ENCODE results near the gene DCP1A.
"Not testable (repeated sequence)": the region's sequence is repeated elsewhere in the genome, so short reads cannot be mapped to it uniquely, and the experiment has no call there.

DCP1A gene

DNA sequence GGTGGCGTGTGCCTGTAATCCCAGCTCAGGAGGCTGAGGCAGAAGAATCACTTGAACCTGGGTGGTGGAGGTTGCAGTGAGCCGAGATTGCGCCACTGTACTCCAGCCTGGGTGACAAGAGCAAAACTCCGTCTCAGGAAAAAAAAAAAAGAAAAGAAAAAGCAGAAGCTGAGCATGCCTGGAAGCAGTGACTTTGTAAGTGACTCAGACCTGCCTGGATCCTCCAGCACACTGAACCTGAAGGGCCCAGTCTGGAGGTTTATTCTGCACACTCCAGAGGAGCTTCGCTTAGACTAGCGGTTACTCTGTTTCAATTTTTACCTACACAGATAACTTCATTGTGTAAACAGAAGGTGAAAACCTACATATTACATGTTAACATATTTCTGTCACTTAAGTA, 19.4 kb downstream of the DCP1A start:
- not testable (repeated sequence) for DNase-seq

DNA sequence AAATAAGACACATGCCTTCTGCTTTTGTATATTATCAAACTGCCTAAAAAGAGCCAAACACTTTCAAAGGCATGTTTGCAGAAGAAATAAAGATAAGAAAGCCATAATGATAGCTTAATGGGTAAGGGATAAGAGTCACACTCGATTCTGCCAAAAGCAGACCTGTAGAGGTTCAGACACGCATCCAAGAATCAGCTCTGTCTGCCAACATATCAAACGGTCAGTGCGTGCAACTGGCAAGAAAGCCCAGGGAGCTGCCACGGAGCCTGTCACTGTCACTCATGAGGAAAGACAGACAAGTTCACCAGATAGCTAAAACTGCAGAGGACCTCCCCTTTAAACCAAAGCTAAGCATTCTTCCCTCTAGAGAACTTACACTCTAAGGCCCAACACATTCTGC, 23.2 kb downstream of the DCP1A start:
- no peak for DNase-seq

DNA sequence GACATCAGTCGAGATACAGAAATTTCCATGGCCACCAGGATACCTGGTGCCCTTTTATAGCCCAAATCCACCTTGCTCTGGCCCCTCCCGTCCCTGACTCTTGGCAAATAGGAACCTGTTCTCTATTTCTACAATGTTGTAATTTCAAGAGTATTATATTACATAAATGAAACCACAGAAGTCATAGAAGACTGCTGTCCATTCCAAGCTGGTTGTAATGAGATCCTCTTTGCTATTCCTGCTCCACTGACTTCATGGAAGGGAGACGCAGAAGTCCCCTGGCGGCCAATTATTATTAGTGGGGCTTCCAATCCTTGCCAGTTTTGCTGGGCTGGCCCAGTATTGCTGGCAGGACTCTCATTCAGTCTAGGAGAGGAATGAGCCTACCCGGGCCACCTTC, 26.6 kb downstream of the DCP1A start:
- DNase-seq, result no peak

DNA sequence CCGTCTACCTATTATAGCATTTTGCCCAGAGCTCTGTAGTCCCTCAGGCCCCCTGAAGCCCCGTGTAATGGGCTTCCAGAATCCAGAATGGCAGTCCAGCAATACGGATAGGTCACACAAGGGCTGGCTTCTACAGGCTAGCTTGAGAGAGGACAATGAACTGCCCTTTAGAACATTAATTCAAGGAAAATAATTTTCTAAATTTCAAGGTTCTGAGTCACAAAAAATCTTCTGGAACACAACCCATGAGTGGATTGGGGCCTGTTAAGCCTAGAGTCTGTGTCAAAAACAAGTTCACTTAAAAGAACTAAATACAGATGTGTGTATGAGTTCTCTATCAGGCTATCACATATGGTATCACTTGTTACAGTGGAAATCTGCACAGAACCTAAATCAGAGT, 28.8 kb downstream of the DCP1A start:
- no peak for DNase-seq

DNA sequence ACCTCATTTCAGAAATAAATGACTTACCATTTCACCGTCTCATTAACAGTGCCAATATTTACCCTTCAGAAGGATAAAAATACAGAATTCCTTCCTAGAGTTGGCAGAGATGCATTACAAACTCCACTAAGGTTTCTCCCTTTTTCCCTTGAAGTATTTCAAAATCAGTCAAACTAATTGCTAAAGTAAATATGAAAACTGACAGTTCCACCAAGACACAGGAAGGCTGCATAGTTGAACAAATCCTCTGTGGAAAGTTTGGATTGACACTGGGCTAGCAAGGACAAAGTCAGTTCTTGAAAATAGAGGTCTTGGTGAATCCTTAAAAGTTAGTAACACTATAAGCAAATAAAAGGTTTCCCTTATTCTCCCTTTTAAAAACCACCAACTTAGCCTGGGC, 34.5 kb downstream of the DCP1A start:
- DNase-seq, result no peak

DNA sequence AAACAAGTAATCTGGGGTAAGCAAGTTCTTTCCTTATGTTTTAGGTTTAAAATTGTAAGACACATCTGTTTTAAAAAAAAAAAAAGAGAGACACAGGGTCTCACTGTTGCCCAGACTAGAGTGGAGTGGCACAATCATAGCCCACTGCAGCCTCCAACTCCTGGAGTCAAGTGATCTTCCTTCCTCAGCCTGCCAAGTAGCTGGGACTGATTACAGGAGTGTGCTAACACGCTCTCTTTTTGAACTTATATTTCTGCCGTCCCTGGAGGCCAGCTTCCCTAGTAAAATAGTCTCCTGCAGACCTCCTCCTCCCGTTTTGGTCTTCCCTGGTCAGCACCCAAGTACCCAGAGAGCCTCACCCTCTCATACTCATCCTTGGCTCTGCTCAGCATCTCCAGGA, 35.5 kb downstream of the DCP1A start:
- DNase-seq, result no peak

DNA sequence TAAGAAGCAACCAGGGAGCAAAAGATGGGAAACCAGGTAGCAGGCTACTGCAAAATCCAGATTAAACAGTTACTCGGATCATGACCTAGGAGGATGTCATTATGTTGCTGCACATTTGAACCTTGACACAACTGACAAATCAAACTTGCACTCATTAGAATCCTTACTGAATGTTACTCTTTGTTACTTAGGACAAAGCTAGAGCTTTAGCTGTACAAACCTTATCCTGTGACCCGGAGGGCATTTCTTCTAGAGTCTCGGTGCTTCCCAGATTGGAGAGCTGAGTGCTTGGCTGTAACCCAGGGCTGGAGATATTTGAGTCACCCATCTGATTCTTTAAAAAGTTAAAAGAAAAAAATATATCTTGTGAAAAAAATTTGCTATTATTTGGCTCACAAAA, 43.4 kb downstream of the DCP1A start:
- DNase-seq, result no peak

DNA sequence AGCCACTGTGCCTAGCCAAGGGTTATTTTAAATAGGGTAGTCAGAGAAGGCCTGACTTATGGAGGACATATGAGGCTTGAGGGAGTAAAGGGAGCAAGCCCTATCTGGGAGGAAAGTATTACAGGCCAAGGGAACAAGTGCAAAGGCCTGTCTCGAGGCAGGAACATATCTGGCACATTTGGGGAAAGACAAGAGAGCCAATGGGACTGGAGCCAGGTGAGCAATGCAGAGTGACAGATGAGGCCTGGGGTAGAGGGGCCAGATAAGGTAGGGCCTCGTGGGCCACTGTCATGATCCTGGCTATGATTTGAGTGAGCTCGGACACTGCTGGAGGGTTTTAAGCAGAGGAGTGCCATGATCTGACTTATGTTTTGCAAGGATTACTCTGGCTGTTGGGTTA, 43.8 kb downstream of the DCP1A start:
- no peak for DNase-seq

DNA sequence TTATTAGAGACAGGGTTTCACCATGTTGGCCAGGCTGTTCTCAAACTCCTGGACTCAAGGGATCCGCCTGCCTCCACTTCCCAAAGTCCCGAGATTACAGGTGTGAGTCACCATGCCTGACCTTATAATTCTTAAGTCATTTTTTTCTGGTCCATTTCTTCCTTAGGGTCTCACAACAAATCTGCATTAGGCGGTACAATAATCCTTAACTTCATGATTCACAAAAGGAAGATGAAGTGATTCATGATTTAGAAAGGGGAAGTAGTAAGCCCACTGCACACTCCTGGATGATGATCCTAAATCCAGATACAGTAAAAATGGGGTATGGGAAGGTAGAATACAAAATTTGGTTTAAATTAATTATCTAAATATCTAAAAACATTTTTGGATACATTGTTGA, 46.5 kb downstream of the DCP1A start:
- DNase-seq, result no peak

DNA sequence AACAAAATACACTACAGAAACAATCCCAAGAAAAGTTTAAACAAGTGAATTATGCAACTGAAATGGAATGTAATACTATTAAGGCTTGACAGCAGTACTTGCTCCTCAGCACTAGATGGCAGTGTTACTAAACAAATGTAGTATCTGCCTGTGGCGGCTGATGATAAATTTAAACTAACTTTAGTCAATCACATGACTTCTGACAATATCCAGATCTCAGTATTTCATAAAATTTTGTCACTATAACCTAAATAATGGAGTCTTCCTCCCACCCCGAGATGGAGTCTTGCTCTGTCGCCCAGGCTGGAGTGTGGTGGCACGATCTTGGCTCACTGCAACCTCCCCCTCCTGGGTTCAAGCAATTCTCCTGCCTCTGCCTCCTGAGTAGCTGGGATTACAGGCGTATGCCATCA, 47.7 kb downstream of the DCP1A start:
- not testable (repeated sequence) for DNase-seq

DNA sequence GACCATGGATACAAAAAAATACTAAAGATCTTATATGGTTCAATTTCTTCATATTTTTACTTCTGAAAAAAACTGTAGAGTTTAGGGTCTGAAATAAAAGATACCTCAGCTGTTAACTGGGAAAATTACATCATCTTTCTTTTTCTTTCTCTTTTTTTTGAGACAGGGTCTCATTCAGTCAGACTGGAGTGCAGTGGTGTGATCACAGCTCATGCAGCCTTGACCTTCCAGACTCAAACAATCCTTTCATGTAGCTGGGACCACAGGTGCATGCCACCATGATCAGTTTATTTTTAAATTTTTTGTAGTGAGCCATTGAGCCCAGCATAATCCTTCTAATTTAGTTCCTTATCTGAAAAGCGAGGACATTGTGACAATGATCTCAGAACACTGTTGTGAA, 51.9 kb downstream of the DCP1A start:
- no peak for DNase-seq

DNA sequence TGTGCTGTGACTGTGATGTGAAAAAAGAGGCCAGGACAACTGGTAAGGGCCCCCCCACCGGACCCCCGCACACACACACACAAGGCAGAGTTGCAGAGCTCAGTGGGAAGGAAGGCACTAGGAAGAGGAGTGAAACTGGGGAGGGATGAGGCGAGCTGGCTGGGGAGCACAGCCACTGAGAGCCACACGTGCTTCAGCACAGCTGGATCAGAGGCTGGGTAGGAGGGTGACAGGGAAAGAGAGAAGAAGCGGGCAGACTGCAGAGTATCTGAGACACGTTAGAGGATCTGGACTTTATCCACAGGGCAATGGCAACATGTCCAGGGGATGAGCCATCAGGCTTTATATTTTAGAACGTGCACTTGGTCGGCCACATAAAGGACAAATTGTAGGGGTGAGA, 53.5 kb downstream of the DCP1A start:
- DNase-seq, result no peak

DNA sequence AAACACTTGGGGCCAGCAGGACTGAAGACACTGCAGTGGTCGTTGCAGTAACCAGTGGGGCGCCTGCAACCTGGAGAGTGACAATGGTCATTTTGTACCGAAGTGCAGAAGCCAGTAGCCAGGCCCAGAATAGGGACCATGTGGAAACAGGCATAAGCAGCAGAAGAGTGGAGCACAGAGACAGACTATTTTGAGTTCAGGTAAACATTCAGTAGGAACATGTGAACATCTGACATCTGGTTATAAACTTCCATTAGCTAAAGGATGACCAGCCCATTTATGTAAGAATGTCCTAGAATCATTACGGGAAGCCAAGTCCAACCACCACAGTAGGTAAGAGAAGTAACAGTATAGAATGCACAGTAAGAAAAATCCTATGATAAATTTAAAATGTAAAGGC, 59.1 kb downstream of the DCP1A start:
- DNase-seq, result no peak

DNA sequence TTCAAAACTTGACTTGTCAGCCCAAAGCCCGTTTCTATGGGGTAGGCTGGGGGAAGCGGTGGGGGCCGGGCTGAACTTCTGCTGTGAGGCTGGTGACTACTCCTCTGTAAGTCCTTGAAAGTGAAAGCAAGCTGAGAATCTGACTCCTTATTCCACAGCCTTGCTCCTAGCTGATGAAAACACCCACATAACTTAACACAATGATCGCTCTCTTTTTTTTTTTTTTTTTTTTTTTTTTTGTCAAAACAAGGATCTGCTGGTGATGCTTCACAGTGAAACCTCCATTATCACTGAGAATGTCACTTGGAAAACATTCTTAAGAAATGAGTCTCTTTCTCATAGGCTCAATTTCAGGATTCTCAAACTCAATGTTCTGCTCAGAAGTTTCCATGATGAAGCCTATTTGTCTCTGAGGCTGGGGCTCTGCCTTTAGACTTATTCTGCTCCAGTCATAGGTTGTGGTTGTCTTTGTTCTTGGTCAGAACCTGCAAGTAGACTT, 60.2 kb downstream of the DCP1A start:
- DNase-seq, result no peak

DNA sequence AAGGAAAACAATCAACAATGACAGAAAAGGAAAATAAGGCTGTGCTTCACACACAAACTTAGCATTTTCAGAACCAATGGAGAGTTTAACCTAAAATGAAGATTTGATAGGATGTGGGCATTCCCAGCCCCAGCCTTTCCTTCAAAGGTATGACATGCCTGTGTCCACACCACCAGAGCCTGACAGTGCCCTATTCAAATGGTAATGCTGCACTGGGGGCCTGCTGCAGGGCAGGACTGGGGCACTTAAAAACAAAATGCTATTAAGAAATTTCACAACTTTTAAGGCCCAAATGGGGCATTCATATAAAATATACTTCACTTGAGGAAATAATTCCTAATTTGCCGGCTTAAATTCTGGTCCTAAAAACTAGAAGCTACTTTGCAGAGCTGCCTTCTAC, 60.6 kb downstream of the DCP1A start:
- DNase-seq, result no peak

DNA sequence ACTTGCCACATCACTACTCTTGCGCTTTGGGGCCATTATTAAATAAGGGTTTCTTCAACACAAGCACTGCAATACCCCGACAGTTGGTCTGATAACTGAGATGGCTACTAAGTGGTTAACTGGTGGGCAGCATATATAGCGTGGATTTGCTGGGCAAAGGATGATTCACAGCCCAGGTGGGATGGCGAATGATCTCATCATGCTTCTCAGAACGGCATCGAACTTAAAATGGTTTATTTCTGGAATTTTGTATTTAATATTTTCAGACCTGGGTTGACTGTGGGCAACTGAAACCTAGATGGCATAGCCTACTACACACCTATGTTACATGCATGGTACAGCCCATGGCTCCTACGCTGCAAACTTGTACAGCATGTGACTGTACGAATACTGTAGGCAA, 64.8 kb downstream of the DCP1A start:
- DNase-seq, result no peak

DNA sequence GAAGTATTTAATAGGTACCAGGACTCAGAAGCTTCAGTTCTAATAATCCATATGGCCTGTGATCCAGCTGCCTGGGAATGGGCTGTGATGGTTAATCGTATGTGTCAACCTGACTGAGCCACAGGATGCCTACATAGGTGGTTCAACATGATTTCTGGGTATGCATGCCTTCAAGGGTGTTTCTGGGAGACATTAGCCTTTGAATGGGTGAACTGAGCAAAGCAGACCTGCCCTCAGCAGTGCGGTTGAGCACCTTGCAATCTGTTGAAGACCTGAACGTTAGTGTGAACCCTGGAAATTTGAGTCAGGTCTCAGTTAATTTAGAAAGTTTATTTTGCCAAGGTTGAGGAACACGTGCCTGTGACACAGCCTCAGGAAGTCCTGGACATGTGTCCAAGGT, 68.7 kb downstream of the DCP1A start:
- DNase-seq, result no peak

DNA sequence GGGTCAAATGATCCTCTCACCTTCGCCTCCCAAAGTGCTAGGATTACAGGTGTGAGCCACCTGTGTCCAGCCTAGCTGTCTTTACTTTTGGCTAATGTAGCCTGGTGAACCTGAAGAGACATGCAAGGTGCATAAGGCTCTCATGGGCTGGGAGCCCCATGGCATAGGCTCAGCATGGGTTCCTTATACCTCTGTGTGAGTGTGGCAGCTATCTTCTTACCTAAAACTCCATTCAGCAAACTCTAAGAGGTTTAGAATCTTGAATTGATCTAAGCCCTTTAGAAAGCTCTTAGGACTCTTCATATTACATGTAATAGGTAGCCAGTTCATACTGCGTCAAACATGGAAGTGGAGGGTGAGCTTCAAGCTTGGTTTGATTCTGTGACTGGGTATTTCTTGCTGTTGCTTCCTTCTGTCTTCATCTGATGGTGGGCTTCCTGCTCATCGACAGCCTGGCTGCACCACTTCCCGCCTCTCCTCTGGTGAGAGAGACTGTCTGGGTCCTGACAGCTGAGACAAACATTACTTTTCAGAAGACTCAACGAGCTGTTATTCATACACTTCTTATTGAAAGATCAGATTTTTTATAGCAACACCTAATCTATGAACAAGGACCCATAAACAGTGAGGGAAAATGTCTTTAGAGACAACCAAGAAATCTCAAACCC, 72.3 kb downstream of the DCP1A start:
- DNase-seq, result no peak

DNA sequence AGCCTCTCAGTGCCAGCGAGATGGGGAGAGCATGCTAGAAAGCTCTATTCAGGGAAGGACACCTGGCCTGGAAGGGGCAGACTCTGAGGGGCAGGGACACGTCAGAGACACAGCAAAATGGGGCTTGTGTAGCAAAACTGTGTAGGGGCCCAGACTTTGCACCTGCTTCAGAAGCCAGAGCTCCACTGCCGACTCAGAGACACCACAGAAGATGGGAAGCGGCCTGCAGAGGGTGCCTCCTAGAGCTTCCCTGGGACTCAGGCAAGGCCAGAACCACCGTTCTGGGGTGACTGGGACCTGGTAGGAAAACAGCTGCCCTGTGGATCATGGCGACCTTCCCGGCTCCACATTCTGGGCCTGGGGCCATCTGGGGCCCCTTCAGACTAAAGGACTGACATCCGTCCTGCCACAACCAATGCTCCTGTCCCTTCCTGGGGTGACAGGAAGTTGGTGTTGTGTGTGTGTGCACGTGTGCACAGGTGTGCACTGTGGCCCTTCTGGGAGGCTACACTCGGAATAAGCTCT, 74.1 kb downstream of the DCP1A start:
- no peak for DNase-seq

DNA sequence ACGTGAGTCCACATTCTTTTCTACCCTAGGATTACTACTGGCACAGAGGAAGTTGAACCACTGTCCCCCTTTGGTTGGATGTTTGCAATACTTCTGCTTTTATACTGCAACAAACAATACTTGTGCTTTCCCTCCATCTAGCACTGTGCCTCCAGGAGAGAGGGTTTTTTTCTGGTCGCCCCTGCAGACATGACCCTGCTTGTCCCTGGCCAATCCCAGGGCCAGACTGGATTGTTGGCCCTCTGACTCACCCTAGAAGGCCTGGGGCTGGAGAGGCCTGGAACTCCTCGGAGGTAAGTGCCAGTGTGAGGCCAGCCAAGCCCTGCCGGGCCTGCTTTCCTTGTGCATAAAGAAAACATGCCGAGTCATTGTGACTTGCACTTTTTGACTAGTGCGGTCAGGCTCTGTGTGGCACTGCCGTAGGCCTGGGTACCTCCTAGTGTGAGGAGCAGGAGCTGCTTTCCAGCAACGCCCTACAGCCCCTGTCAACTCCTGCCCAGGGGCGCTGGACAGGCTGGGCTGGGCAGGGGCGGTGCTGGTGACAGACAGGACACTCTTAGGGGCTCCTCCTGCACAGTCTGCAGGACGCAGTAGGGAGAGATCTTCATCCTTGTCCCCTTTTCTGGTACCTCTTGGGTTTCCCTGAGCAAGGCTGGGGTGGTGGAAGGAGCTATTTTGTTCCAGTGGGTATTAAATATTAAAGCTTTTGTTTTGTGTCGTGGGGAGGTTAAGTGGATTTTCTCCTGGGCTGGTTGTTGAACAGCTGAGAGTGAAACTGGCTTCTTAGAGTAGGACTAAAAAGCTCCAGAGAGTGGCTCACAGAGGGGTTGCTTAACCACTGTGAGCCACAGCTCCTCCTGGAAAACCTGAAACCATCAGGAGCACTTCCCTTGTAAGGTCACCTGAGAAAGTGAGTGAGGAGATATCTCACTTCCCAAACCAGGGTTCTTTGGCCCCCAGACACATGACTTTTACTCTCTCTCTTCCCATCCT, 77.2 kb downstream of the DCP1A start:
- DNase-seq, result no peak

DNA sequence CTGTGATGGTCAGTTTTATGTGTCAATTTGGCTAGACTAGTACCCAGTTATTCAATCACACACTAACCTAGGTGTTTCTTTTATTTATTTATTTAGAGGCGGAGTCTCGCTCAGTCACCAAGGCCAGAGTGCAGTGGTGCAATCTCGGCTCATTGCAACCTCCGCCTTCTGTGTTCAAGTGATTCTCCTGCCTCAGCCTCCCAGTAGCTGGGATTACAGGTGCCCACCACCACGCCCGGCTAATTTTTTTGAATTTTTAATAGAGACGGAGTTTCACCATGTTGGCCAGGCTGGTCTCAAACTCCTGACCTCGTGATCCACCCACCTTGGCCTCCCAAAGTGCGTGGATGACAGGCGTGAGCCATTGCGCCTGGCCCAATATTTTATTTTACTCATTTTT, 78.2 kb downstream of the DCP1A start:
- DNase-seq, result not testable (repeated sequence)

DNA sequence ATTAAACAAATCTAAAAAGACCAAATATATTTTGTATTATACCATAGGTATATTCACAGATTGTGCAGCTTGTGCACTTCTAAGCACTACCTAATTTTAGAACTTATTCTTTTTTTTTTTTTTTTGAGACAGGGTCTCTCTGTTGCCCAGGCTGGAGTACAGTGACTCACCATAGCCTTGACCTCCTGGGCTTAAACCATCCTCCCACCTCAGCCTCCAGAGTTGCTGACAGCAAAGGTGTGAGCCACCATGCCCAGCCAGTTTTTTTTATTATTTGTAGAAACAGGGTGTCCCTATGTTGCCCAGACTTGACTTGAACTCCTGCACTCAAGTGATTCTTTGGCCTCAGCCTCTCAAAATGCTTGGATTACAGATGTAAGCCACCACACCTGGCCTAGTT, 79.6 kb downstream of the DCP1A start:
- DNase-seq, result no peak

DNA sequence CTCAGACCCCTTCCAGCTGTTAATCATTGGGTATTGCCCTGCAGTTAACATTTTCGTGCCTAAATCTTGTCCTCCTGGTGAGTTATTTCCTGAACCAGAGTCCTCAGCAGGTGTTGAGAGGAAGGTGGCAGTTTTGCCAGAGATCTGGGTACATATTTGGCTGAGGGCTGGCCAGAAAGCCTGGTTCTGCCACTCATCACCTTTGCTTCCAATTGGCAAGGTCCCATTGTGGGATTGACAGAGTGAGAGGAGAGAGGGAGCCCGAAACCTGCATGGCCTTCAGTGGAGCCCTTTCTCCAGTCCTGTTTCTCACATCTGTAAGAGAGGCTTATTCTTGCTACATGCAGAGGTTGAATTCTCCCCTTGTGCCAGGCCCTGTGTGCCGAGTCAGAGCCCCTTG, 82.6 kb downstream of the DCP1A start:
- DNase-seq, result no peak

DNA sequence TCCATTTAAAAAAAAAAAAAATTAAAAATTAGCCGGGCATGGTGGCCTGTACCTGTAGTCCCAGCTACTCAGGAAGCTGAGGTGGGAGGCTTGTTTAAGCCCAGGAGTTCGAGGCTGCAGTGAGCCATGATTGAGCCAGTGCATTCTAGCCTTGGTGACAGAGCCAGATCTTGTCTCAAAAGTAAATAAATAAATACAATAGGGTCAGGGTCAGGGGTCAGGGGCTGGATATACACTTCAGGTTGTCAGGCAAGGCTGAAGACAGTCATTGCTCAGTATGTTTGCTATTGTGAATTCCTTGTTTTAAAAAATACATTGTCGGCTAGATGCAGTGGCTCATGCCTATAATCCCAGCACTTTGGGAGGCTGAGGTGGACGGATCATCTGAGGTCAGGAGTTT, 83.4 kb downstream of the DCP1A start:
- DNase-seq, result no peak

Data from effector CD8-positive, alpha-beta T cell (primary cell).